ENCODE data around the gene CDKAL1. TPM values are rescaled to one million over a fixed set of nuclear protein-coding genes. Genes with fewer than 3 reads are reported as not detected.
A peak's percentile ranks its signal among the peaks of the same experiment; 100 is the strongest.

CDKAL1 gene
- total and polyA plus RNA-seq, 2 of the 13 experiments (the other 11 are each of a cell fraction or from before 2014, with no cell fraction given): 9.5 to 27.7 TPM

DNA sequence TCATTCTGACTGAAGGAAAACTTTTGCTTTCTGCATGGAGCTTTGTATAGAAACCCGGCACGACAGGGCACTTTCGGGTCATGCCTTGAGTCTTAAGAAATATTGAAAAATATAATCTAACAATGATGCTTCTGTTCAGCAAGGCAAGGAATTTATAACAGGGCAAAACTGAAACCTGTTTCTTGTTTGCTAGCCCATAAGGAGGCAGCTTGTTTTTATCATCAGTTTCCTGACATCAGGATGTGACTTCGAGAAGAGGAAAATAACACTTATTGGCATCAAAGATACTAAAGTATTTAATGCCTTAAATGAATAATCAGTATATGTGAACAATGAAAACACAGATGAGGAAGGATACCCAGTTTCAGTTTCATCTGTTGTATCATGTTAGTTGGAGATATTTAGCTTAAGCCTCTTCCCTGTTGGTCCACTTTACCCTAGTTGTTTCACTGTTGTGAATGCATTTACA is 146.5 kb downstream of the CDKAL1 start:
- in situ Hi-C loops (cut with HindIII; ENCODE audit: extremely low pct_ligation_motif_present, low pct_unique_long_range_greater_than_20kb): no loop called here
- Histone ChIP-seq H3K79me2 (ENCODE audit: insufficient read depth, low read length) (peaks cover 3% of the 10 kb centered on the region), H3K9me3 (ENCODE audit: low read length) (no peaks in the 10 kb centered on the region), H3K4me1 (ENCODE audit: insufficient read depth, low read length) (peaks cover 40% of the 10 kb centered on the region), H4K20me1 (ENCODE audit: insufficient read depth, low read length) (no peaks in the 10 kb centered on the region), H3K36me3 (replicated peaks in 1 of 2; ENCODE audit: control insufficient read depth in 1 of 2, insufficient read depth in 2 of 2, low read length in 2 of 2) (no peaks in the 10 kb centered on the region), H3K4me3 (replicated peaks in 1 of 3; ENCODE audit: insufficient read depth in 1 of 3, low read depth in 2 of 3, low read length in 3 of 3) (no peak overlapping the region), H3K27ac (ENCODE audit: extremely low read length, insufficient read depth, low read length) (peak overlapping the region; percentile 38), H2AFZ (ENCODE audit: low read length) (no peak overlapping the region), H3K27me3 (ENCODE audit: control insufficient read depth in 1 of 2, insufficient read depth in 2 of 2, low read length in 2 of 2) (no peaks in the 10 kb centered on the region), H3K9ac (ENCODE audit: insufficient read depth, low read depth, low read length) (no peak overlapping the region), H3K4me2 (ENCODE audit: low read depth, low read length) (peak overlapping the region; percentile 37)
- TF ChIP-seq ATF1 (CRISPR knock-in tag; IDR thresholded peaks at IDR 0.05) (0 out of 2 replicates have a peak, but pooled peaks have one; percentile 24), ZUFSP (CRISPR knock-in tag; IDR thresholded peaks at IDR 0.05; ENCODE audit: borderline replicate concordance) (no peak), ZNF841 (CRISPR knock-in tag; IDR thresholded peaks at IDR 0.05; ENCODE audit: borderline replicate concordance) (no peak), ETV6 (CRISPR knock-in tag; conservative IDR thresholded peaks at IDR 0.05) (no peak)
- CTCF ChIA-PET (ENCODE audit: low intra/inter-chr PET ratio, low total read pairs): no interaction called here
- no TSS peak for BruUV-seq (replicated peaks)
- ATAC-seq (no peak; the same call in 2 of the 3 replicates), DNase-seq (ENCODE audit: low spot score) (no peak), FAIRE-seq (no peak)
- intact Hi-C loops (cut with micrococcal nuclease; ENCODE audit: unreplicated experiment): no loop called here
- WGBS (ENCODE audit: low lambda C conversion rate): 94% methylated on average over 4 of the region's 4 CpGs
- POLR2A ChIA-PET: no interaction called here

GRCh38 chr6:20681243-20681684 is 147.0 kb downstream of the CDKAL1 start:
- no peak overlapping the region for H3K4me3 ChIP-seq (replicated peaks in 1 of 3; ENCODE audit: insufficient read depth in 1 of 3, low read depth in 2 of 3, low read length in 3 of 3)
- H3K27ac ChIP-seq (ENCODE audit: extremely low read length, insufficient read depth, low read length): peak overlapping the region; percentile 38
- peaks cover 3% of the 10 kb centered on the region for H3K79me2 ChIP-seq (ENCODE audit: insufficient read depth, low read length)
- H3K36me3 ChIP-seq (replicated peaks in 1 of 2; ENCODE audit: control insufficient read depth in 1 of 2, insufficient read depth in 2 of 2, low read length in 2 of 2): no peaks in the 10 kb centered on the region
- H3K27me3 ChIP-seq (ENCODE audit: control insufficient read depth in 1 of 2, insufficient read depth in 2 of 2, low read length in 2 of 2): no peaks in the 10 kb centered on the region
- CTCF ChIA-PET (ENCODE audit: low intra/inter-chr PET ratio, low total read pairs): no interaction called here
- in situ Hi-C loops (cut with HindIII; ENCODE audit: extremely low pct_ligation_motif_present, low pct_unique_long_range_greater_than_20kb) (no loop called here), intact Hi-C loops (cut with micrococcal nuclease; ENCODE audit: unreplicated experiment) (no loop called here)
- H3K9ac ChIP-seq (ENCODE audit: insufficient read depth, low read depth, low read length): no peak overlapping the region
- H2AFZ ChIP-seq (ENCODE audit: low read length): no peak overlapping the region
- peaks cover 40% of the 10 kb centered on the region for H3K4me1 ChIP-seq (ENCODE audit: insufficient read depth, low read length)
- no peaks in the 10 kb centered on the region for H3K9me3 ChIP-seq (ENCODE audit: low read length)
- BruUV-seq (replicated peaks): no TSS peak
- peak; percentile 76 for FAIRE-seq
- ATAC-seq: peak; percentile 98
- H4K20me1 ChIP-seq (ENCODE audit: insufficient read depth, low read length): no peaks in the 10 kb centered on the region
- peak; percentile 78 for DNase-seq (ENCODE audit: low spot score)
- POLR2A ChIA-PET: no interaction called here
- peak overlapping the region; percentile 37 for H3K4me2 ChIP-seq (ENCODE audit: low read depth, low read length)
- TF ChIP-seq CHD4 (IDR thresholded peaks at IDR 0.05; ENCODE audit: borderline replicate concordance, low read length) (no peak), MEIS2 (CRISPR knock-in tag; IDR thresholded peaks at IDR 0.05) (0 out of 2 replicates have a peak, but pooled peaks have one; percentile 45), GMEB2 (CRISPR knock-in tag; IDR thresholded peaks at IDR 0.05; ENCODE audit: low read depth) (no peak), SIX1 (CRISPR knock-in tag; IDR thresholded peaks at IDR 0.05; ENCODE audit: borderline replicate concordance) (peak; percentile 74; the same call in 1 of the 2 replicates), SIX4 (CRISPR knock-in tag; IDR thresholded peaks at IDR 0.05) (peak; percentile 58; the same call in 1 of the 2 replicates), ZNF597 (CRISPR knock-in tag; IDR thresholded peaks at IDR 0.05) (no peak)
- TF ChIP-seq, protein P1, sequence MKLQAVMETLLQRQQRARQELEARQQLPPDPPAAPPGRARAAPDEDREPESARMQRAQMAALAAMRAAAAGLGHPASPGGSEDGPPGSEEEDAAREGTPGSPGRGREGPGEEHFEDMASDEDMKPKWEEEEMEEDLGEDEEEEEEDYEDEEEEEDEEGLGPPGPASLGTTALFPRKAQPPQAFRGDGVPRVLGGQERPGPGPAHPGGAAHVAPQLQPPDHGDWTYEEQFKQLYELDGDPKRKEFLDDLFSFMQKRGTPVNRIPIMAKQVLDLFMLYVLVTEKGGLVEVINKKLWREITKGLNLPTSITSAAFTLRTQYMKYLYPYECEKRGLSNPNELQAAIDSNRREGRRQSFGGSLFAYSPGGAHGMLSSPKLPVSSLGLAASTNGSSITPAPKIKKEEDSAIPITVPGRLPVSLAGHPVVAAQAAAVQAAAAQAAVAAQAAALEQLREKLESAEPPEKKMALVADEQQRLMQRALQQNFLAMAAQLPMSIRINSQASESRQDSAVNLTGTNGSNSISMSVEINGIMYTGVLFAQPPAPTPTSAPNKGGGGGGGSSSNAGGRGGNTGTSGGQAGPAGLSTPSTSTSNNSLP (IDR thresholded peaks at IDR 0.05; ENCODE audit: low read depth, low read length): peak; percentile 15; the same call in 1 of the 2 replicates
